K562 (cell line): ENCODE measurements around the gene DNAJB4. TPM values are rescaled to one million over a fixed set of nuclear protein-coding genes. Genes with fewer than 3 reads are reported as not detected.
A peak's percentile ranks its signal among the peaks of the same experiment; 100 is the strongest.

Experiments
- CCNT2 ChIP-seq: IDR thresholded peaks from 2 replicates; pipeline ENCODE4 v1.6.1; 2011; ENCODE audit warnings: borderline replicate concordance, low read depth, mild to moderate bottlenecking, moderate library complexity, mixed read lengths, low read length; ENCODE audit not compliant: insufficient read length; ENCODE audit errors: extremely low read depth
- CHD7 ChIP-seq: fragments of 200-600 bp; sonication (generic); IDR thresholded peaks from one replicate; pipeline ENCODE4 v1.6.1; 2012; ENCODE audit warnings: mild to moderate bottlenecking, low read depth, low read length, inconsistent platforms
- DEAF1 ChIP-seq: fragments of 450-650 bp; formaldehyde crosslinking; IDR thresholded peaks from 2 replicates; pipeline ENCODE4 v1.4.0; 2020; ENCODE audit warnings: mild to moderate bottlenecking, moderate library complexity
- FOXJ3 ChIP-seq: sonication (generic); formaldehyde crosslinking; IDR thresholded peaks from 2 replicates; pipeline ENCODE4 v1.4.0; 2020; ENCODE audit warnings: mild to moderate bottlenecking, missing genetic modification reagents
- NCOA6 ChIP-seq: fragments of 450-650 bp; IDR thresholded peaks from 2 replicates; pipeline ENCODE4 v1.6.1; 2017; ENCODE audit warnings: mild to moderate bottlenecking
- PHF21A ChIP-seq: fragments of 450-650 bp; IDR thresholded peaks from 2 replicates; pipeline ENCODE4 v1.6.1; 2017; ENCODE audit warnings: low read depth, borderline replicate concordance
- USF1 ChIP-seq: sonication (generic); formaldehyde crosslinking; IDR thresholded peaks from 2 replicates; pipeline ENCODE4 v1.9.0; 2022; ENCODE audit warnings: mild to moderate bottlenecking, missing genetic modification reagents
- ZBTB49 ChIP-seq: sonication (generic); formaldehyde crosslinking; IDR thresholded peaks from 2 replicates; pipeline ENCODE4 v1.8.0; 2022; ENCODE audit warnings: missing genetic modification reagents, mild to moderate bottlenecking, borderline replicate concordance
- ZNF551 ChIP-seq: fragments of 250-450 bp; sonication (Bioruptor Pico); IDR thresholded peaks from 2 replicates; pipeline ENCODE4 v1.5.0; 2021; ENCODE audit warnings: mild to moderate bottlenecking, moderate library complexity
- ZNF778 ChIP-seq: fragments of 450-650 bp; formaldehyde crosslinking; IDR thresholded peaks from 2 replicates; pipeline ENCODE4 v1.4.0; 2020; ENCODE audit warnings: mild to moderate bottlenecking, moderate library complexity
- polyA plus RNA-seq, 8 experiments: library from polyadenylated mRNA; depleted of rRNA in 4 of 8; stranded (reverse) in 5 of 8; unstranded in 3 of 8; fragments of >200 nt; fragmentation: Nextera tagmentation in 2 of 8; fragmentation: Illumina TruSeq in 1 of 8; extraction: Ambion mirVana in 2 of 8; extraction: Trizol in 1 of 8; gene quantifications; 2 replicates each; pipeline versions ENCODE4 v1.2.1 to v1.2.3, GENCODE V29; 2011 to 2014; ENCODE audit warnings: inconsistent platforms in 1 of 8, missing spikeins in 1 of 8
- total RNA-seq, 7 experiments: library from RNA; depleted of rRNA in 6 of 7; stranded (reverse); fragments of >200 nt in 6 of 7; fragmentation: Illumina TruSeq in 2 of 7; extraction: Trizol in 2 of 7; gene quantifications; 2 replicates each; pipeline versions ENCODE4 v1.2.1 to v1.2.3, GENCODE V29; 2011 to 2021; ENCODE audit warnings: low replicate concordance in 1 of 7

The DNAJB4 gene
- total and polyA plus RNA-seq, 9 of the 15 experiments (the other 6 are each of a cell fraction or from before 2014, with no cell fraction given): 8.5 to 27.7 (median 19.8) TPM

GRCh38 chr1:77978969-77979876 lies 25.5 kb upstream of the DNAJB4 start, which contains the start of gene FUBP1 (continued):
- TF ChIP-seq CHD7 (no peak), CCNT2 (peak; percentile 53), DEAF1 (CRISPR knock-in tag) (no peak), ZNF778 (CRISPR knock-in tag) (no peak), ZBTB49 (CRISPR knock-in tag) (no peak), USF1 (CRISPR knock-in tag) (no peak), FOXJ3 (no peak), NCOA6 (no peak), ZNF551 (no peak), PHF21A (0 out of 2 replicates have a peak, but pooled peaks have one; percentile 42)
